CD14-positive monocyte (primary cell): ENCODE measurements around the gene C17orf114.

Experiments used
- DNase-seq, 3 donors: peaks; one replicate each; pipeline ENCODE4 v3.0.0-alpha.2; 2011 to 2022
- H2AFZ ChIP-seq: 2 replicates; pipeline ENCODE4 v1.6.0; 2012; ENCODE audit warnings: mild to moderate bottlenecking, low read depth, low read length, inconsistent platforms; ENCODE audit not compliant: insufficient read depth, poor library complexity, severe bottlenecking
- H3K27ac ChIP-seq, 2 donors: 1 replicate in 1 of 2; 2 replicates in 1 of 2; pipeline ENCODE4 v1.5.1; 2012 to 2013; ENCODE audit warnings: low read length in 2 of 2, control low read depth in 1 of 2, inconsistent platforms in 1 of 2, low read depth in 1 of 2, mild to moderate bottlenecking in 1 of 2
- H3K27me3 ChIP-seq, 2 donors: one replicate each; pipeline versions ENCODE4 v1.6.0 to v1.6.1; 2011 to 2013; ENCODE audit warnings: low read length in 2 of 2; ENCODE audit not compliant: control insufficient read depth in 2 of 2, insufficient read depth in 2 of 2
- H3K36me3 ChIP-seq, 2 donors: replicated peaks in 1 of 2; 1 replicate in 1 of 2; 2 replicates in 1 of 2; pipeline versions ENCODE4 v1.5.1 to v1.6.1; 2012 to 2013; ENCODE audit warnings: low read length in 2 of 2, control low read depth in 1 of 2, inconsistent platforms in 1 of 2, mild to moderate bottlenecking in 1 of 2; ENCODE audit not compliant: insufficient read depth in 2 of 2, control insufficient read depth in 1 of 2
- H3K4me1 ChIP-seq, 2 donors: 1 replicate in 1 of 2; 2 replicates in 1 of 2; pipeline versions ENCODE4 v1.5.1 to v1.6.1; 2012 to 2013; ENCODE audit warnings: low read length in 2 of 2, control low read depth in 1 of 2, inconsistent platforms in 1 of 2, mild to moderate bottlenecking in 1 of 2, moderate library complexity in 1 of 2; ENCODE audit not compliant: insufficient read depth in 2 of 2, control insufficient read depth in 1 of 2
- H3K4me2 ChIP-seq: replicated peaks from 2 replicates; pipeline ENCODE3; 2012; ENCODE audit warnings: low read length, moderate library complexity, mild to moderate bottlenecking; ENCODE audit not compliant: poor library complexity, severe bottlenecking; ENCODE audit errors: extremely low read depth
- H3K4me3 ChIP-seq, 3 experiments: fragments of 200-600 bp in 1 of 3; sonication (generic) in 1 of 3; replicated peaks in 1 of 3; 1 replicate in 2 of 3; 2 replicates in 1 of 3; pipeline ENCODE4 v1.5.1; 2011 to 2013; ENCODE audit warnings: low read length in 3 of 3, mild to moderate bottlenecking in 3 of 3, control low read depth in 2 of 3, low read depth in 2 of 3, inconsistent platforms in 1 of 3, moderate library complexity in 1 of 3
- H3K79me2 ChIP-seq: 2 replicates; pipeline ENCODE4 v1.6.0; 2012; ENCODE audit warnings: mild to moderate bottlenecking, control low read depth, inconsistent platforms, low read length, moderate library complexity; ENCODE audit not compliant: insufficient read depth
- H3K9ac ChIP-seq: 2 replicates; pipeline ENCODE4 v1.6.0; 2017; ENCODE audit warnings: low read length, mild to moderate bottlenecking; ENCODE audit not compliant: insufficient read depth, poor library complexity, severe bottlenecking
- H3K9me3 ChIP-seq, 2 donors: replicated peaks in 1 of 2; 1 replicate in 1 of 2; 2 replicates in 1 of 2; pipeline versions ENCODE4 v1.5.1 to v1.6.1; 2012 to 2013; ENCODE audit warnings: low read length in 2 of 2, control low read depth in 1 of 2; ENCODE audit not compliant: control insufficient read depth in 1 of 2, insufficient read depth in 1 of 2
- H4K20me1 ChIP-seq: 2 replicates; pipeline ENCODE4 v1.6.0; 2012; ENCODE audit warnings: mild to moderate bottlenecking, low read length, control low read depth, moderate library complexity; ENCODE audit not compliant: insufficient read depth
- H3K27ac Mint-ChIP-seq, 7 donors: one replicate each; pipeline ENCODE4 v1.8.0; 2020; ENCODE audit warnings: mild to moderate bottlenecking in 7 of 7, mixed read lengths in 7 of 7, moderate library complexity in 6 of 7, inconsistent platforms in 2 of 7
- H3K27me3 Mint-ChIP-seq, 3 donors: one replicate each; pipeline ENCODE4 v1.8.0; 2021 to 2022; ENCODE audit warnings: low read depth in 3 of 3, mild to moderate bottlenecking in 3 of 3, mixed read lengths in 3 of 3, moderate library complexity in 3 of 3, inconsistent platforms in 1 of 3
- H3K36me3 Mint-ChIP-seq, 2 donors: one replicate each; pipeline ENCODE4 v1.8.0; 2020; ENCODE audit warnings: mixed read lengths in 2 of 2, inconsistent platforms in 1 of 2, mild to moderate bottlenecking in 1 of 2
- H3K4me1 Mint-ChIP-seq: one replicate; pipeline ENCODE4 v1.8.0; 2020; ENCODE audit warnings: mild to moderate bottlenecking, mixed read lengths
- H3K4me3 Mint-ChIP-seq, 2 donors: one replicate each; pipeline ENCODE4 v1.8.0; 2020; ENCODE audit warnings: mild to moderate bottlenecking in 2 of 2, mixed read lengths in 2 of 2, moderate library complexity in 1 of 2
- H3K9me3 Mint-ChIP-seq, 7 donors: one replicate each; pipeline ENCODE4 v1.8.0; 2020 to 2022; ENCODE audit warnings: mixed read lengths in 7 of 7, mild to moderate bottlenecking in 6 of 7, moderate library complexity in 6 of 7, inconsistent platforms in 2 of 7
- CTCF ChIP-seq: fragments of 200-600 bp; IDR thresholded peaks from one replicate; pipeline ENCODE4 v1.8.0; 2022; ENCODE audit warnings: antibody characterized with exemption, mild to moderate bottlenecking
- WGBS: methylation state at CpG from one replicate; pipeline ENCODE4 v1.1.5; 2013; ENCODE audit warnings: missing lambda C conversion rate; ENCODE audit not compliant: insufficient coverage; 5-methylcytosine and 5-hydroxymethylcytosine counted together
- intact Hi-C, 2 donors: fragments of 100-400 bp; cut with micrococcal nuclease; formaldehyde crosslinking; loops; one replicate each; pipeline versions ENCODE4 v1.15.0 to v1.15.1; 2023

Gene C17orf114

GRCh38 chr17:4810696-4811290 is 8.7 kb upstream of the C17orf114 start:
- intact Hi-C loops = loop anchor here in 1 of 2 donors (10.0 kb wide), 1 partner anchor 74 kb away; no protein-coding TSS in a partner anchor
- Histone ChIP-seq H3K27me3 (peaks cover 3 to 21% of the 10 kb centered on the region in 2 donors), H4K20me1 (peaks cover 19% of the 10 kb centered on the region), H3K4me2 (no peak overlapping the region), H3K4me1 (peaks cover 10 to 11% of the 10 kb centered on the region in 2 donors), H3K27ac (no peak overlapping the region), H2AFZ (no peak overlapping the region), H3K9ac (no peak overlapping the region), H3K9me3 (no peaks in the 10 kb centered on the region), H3K79me2 (no peaks in the 10 kb centered on the region), H3K4me3 (no peak overlapping the region), H3K36me3 (peaks cover 23 to 50% of the 10 kb centered on the region in 2 donors)
- H3K36me3 Mint-ChIP-seq = peaks cover 59 to 60% of the 10 kb centered on the region in 2 donors
- WGBS = 55% methylated on average over 13 of the region's 13 CpGs
- H3K27ac Mint-ChIP-seq = peak overlapping the region in 1 of 7 donors; percentile 2
- DNase-seq = no peak
- H3K4me1 Mint-ChIP-seq = peaks cover 24% of the 10 kb centered on the region
- peaks cover 21 to 29% (median 28%) of the 10 kb centered on the region in 3 donors for H3K27me3 Mint-ChIP-seq
- H3K9me3 Mint-ChIP-seq = peaks cover 0 to 4% (median 0%) of the 10 kb centered on the region in 7 donors
- TF ChIP-seq CTCF = no peak
- no peak overlapping the region for H3K4me3 Mint-ChIP-seq

- Histone ChIP-seq H3K9me3 (no peaks in the 10 kb centered on the region), H3K79me2 (no peaks in the 10 kb centered on the region), H4K20me1 (peaks cover 10% of the 10 kb centered on the region), H3K27me3 (peaks cover 3 to 28% of the 10 kb centered on the region in 2 donors), H2AFZ (no peak overlapping the region), H3K4me3 (peak overlapping the region in 1 of 3 experiments; percentile 81), H3K4me2 (peak overlapping the region; percentile 83), H3K27ac (no peak overlapping the region), H3K4me1 (peaks cover 10 to 11% of the 10 kb centered on the region in 2 donors), H3K36me3 (peaks cover 16 to 32% of the 10 kb centered on the region in 2 donors), H3K9ac (peak overlapping the region; percentile 80)
- H3K9me3 Mint-ChIP-seq = peaks cover 0 to 4% (median 2%) of the 10 kb centered on the region in 7 donors
- TF ChIP-seq CTCF = no peak
- peak overlapping the region; percentile 86 to 90 for H3K4me3 Mint-ChIP-seq
- intact Hi-C loops = loop anchor here (5.0 kb wide), 2 partner anchors 74 to 189 kb away; partner anchors contain the start of genes INCA1 (in 1 of the 2) and KIF1C (in 1 of the 2)
- 71% methylated on average over 4 of the region's 6 CpGs for WGBS
- peaks cover 41 to 42% of the 10 kb centered on the region in 2 donors for H3K36me3 Mint-ChIP-seq
- H3K27me3 Mint-ChIP-seq = peaks cover 33 to 44% (median 44%) of the 10 kb centered on the region in 3 donors
- no peak for DNase-seq
- peak overlapping the region in 3 of 7 donors; percentile 26 to 59 (median 46) for H3K27ac Mint-ChIP-seq
- peaks cover 24% of the 10 kb centered on the region for H3K4me1 Mint-ChIP-seq
Observed at GRCh38 chr17:4808378-4808767, 6.2 kb upstream of the C17orf114 start.
